Measurements from ENCODE around the gene PDZRN4. TPM values are rescaled to one million over a fixed set of nuclear protein-coding genes. Genes with fewer than 3 reads are reported as not detected.

The PDZRN4 gene
- total RNA-seq, 1 experiment from 2014 or later: not detected

DNA sequence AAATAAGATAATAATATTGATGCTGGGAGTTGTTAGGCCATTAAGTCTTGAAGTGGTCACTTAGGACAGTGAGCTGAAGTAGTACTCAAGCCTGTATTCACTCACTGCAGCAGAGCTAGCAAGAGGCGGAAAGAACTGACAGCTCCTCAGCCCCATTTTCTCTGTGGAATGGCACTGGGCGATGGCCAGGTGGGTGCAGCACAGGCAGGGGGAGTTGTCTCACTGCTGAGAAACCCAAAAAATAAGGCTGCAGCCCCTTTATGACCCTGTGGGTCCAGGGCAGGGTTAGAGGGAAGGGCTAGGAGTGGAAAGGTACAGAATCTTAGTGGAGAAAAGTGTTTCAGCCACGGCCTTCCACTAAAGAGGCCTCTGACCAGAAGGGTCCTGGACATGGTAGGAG lies 35.5 kb downstream of the PDZRN4 start:
- Histone ChIP-seq H3K4me1 (no peaks in the 10 kb centered on the region), H3K36me3 (ENCODE audit: control insufficient read depth, insufficient read depth, low read length) (no peaks in the 10 kb centered on the region), H3K4me3 (ENCODE audit: low read depth, low read length) (no peak overlapping the region), H3K27me3 (replicated peaks; ENCODE audit: control insufficient read depth, insufficient read depth, low read length) (no peaks in the 10 kb centered on the region), H3K9me3 (no peaks in the 10 kb centered on the region)
- no peaks in the 10 kb centered on the region for H3K36me3 Mint-ChIP-seq (ENCODE audit: insufficient read depth, unreplicated experiment)
- ChIA-PET POLR2A (no interaction called here), CTCF (no interaction called here)
- TF ChIP-seq, protein P1, sequence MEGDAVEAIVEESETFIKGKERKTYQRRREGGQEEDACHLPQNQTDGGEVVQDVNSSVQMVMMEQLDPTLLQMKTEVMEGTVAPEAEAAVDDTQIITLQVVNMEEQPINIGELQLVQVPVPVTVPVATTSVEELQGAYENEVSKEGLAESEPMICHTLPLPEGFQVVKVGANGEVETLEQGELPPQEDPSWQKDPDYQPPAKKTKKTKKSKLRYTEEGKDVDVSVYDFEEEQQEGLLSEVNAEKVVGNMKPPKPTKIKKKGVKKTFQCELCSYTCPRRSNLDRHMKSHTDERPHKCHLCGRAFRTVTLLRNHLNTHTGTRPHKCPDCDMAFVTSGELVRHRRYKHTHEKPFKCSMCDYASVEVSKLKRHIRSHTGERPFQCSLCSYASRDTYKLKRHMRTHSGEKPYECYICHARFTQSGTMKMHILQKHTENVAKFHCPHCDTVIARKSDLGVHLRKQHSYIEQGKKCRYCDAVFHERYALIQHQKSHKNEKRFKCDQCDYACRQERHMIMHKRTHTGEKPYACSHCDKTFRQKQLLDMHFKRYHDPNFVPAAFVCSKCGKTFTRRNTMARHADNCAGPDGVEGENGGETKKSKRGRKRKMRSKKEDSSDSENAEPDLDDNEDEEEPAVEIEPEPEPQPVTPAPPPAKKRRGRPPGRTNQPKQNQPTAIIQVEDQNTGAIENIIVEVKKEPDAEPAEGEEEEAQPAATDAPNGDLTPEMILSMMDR (IDR thresholded peaks at IDR 0.05; ENCODE audit: insufficient read depth in 1 of 2, low read depth in 1 of 2, low read length in 1 of 2, severe bottlenecking in 1 of 2, unreplicated experiment in 1 of 2): no peak
- intact Hi-C loops (cut with micrococcal nuclease; ENCODE audit: unreplicated experiment): loop anchor here (2.0 kb wide), 1 partner anchor 19 kb away; no protein-coding TSS in a partner anchor
- H3K27me3 Mint-ChIP-seq (ENCODE audit: insufficient read depth, unreplicated experiment): peaks cover 4% of the 10 kb centered on the region
- H3K4me1 Mint-ChIP-seq (ENCODE audit: low read depth, unreplicated experiment): no peaks in the 10 kb centered on the region
- no peak for DNase-seq
- no peak overlapping the region for H3K27ac Mint-ChIP-seq (ENCODE audit: unreplicated experiment)
- H3K9me3 Mint-ChIP-seq (ENCODE audit: unreplicated experiment): no peaks in the 10 kb centered on the region
- H3K4me3 Mint-ChIP-seq (ENCODE audit: unreplicated experiment): no peak overlapping the region
- no TSS peak for BruUV-seq (replicated peaks)

DNA sequence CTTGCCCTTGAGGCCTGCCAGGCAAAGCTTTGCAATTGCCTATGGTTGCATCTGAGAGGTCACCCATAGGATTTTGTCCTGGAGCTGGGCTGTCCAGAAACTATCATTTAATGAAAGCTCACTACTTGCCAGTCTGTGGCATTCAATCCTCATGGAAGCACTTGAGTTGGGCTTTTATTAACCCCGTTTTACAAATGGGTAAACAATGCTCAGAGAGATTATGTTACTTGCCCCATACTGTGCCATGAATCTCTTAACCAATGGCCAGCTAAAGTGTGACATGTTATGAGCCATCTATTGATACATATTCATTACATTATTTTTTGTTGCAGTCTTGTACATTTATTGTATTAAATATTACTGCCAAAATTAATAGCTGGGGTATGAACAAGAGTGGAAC lies 35.9 kb downstream of the PDZRN4 start:
- H3K4me3 Mint-ChIP-seq (ENCODE audit: unreplicated experiment): no peak overlapping the region
- Histone ChIP-seq H3K4me3 (ENCODE audit: low read depth, low read length) (no peak overlapping the region), H3K27me3 (replicated peaks; ENCODE audit: control insufficient read depth, insufficient read depth, low read length) (no peaks in the 10 kb centered on the region), H3K36me3 (ENCODE audit: control insufficient read depth, insufficient read depth, low read length) (no peaks in the 10 kb centered on the region), H3K4me1 (no peaks in the 10 kb centered on the region), H3K9me3 (no peaks in the 10 kb centered on the region)
- TF ChIP-seq, protein P1 (IDR thresholded peaks at IDR 0.05; ENCODE audit: insufficient read depth in 1 of 2, low read depth in 1 of 2, low read length in 1 of 2, severe bottlenecking in 1 of 2, unreplicated experiment in 1 of 2): no peak
- H3K27me3 Mint-ChIP-seq (ENCODE audit: insufficient read depth, unreplicated experiment): peaks cover 4% of the 10 kb centered on the region
- ChIA-PET POLR2A (no interaction called here), CTCF (no interaction called here)
- intact Hi-C loops (cut with micrococcal nuclease; ENCODE audit: unreplicated experiment): no loop called here
- no peaks in the 10 kb centered on the region for H3K36me3 Mint-ChIP-seq (ENCODE audit: insufficient read depth, unreplicated experiment)
- BruUV-seq (replicated peaks): no TSS peak
- H3K9me3 Mint-ChIP-seq (ENCODE audit: unreplicated experiment): no peaks in the 10 kb centered on the region
- DNase-seq: no peak
- no peak overlapping the region for H3K27ac Mint-ChIP-seq (ENCODE audit: unreplicated experiment)
- no peaks in the 10 kb centered on the region for H3K4me1 Mint-ChIP-seq (ENCODE audit: low read depth, unreplicated experiment)

DNA sequence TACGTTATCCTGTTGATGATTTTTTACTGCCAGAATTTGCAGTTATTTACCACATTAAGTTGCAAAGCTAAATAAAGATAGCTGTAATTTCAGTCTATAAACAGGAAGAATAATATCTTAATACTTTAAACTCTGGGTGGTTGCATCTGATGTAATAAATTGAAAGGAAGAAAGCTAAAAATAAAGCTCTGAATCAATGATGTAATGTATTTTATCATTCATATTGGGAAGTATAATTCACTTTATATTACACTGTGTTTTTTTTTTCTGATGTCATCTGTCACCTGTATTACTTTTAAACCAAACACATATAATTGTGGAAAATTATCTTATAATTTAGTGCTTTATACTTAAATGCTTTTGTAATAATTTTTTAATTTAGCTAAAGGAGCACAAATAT lies 37.1 kb downstream of the PDZRN4 start:
- Mint-ChIP-seq H3K4me3 (ENCODE audit: unreplicated experiment) (no peak overlapping the region), H3K9me3 (ENCODE audit: unreplicated experiment) (no peaks in the 10 kb centered on the region), H3K27ac (ENCODE audit: unreplicated experiment) (no peak overlapping the region), H3K27me3 (ENCODE audit: insufficient read depth, unreplicated experiment) (peaks cover 4% of the 10 kb centered on the region), H3K36me3 (ENCODE audit: insufficient read depth, unreplicated experiment) (no peaks in the 10 kb centered on the region), H3K4me1 (ENCODE audit: low read depth, unreplicated experiment) (no peaks in the 10 kb centered on the region)
- TF ChIP-seq, protein P1 (IDR thresholded peaks at IDR 0.05; ENCODE audit: insufficient read depth in 1 of 2, low read depth in 1 of 2, low read length in 1 of 2, severe bottlenecking in 1 of 2, unreplicated experiment in 1 of 2): no peak
- intact Hi-C loops (cut with micrococcal nuclease; ENCODE audit: unreplicated experiment): no loop called here
- ChIA-PET CTCF (no interaction called here), POLR2A (no interaction called here)
- DNase-seq: no peak
- no peaks in the 10 kb centered on the region for H3K9me3 ChIP-seq
- BruUV-seq (replicated peaks): no TSS peak
- no peaks in the 10 kb centered on the region for H3K4me1 ChIP-seq
- no peaks in the 10 kb centered on the region for H3K36me3 ChIP-seq (ENCODE audit: control insufficient read depth, insufficient read depth, low read length)
- no peak overlapping the region for H3K4me3 ChIP-seq (ENCODE audit: low read depth, low read length)
- H3K27me3 ChIP-seq (replicated peaks; ENCODE audit: control insufficient read depth, insufficient read depth, low read length): no peaks in the 10 kb centered on the region

All from Caco-2 (cell line).